BJ (cell line): ENCODE results near the gene FOXN3. TPM values are rescaled to one million over a fixed set of nuclear protein-coding genes. Genes with fewer than 3 reads are reported as not detected.
"Not testable (repeated sequence)": the region's sequence is repeated elsewhere in the genome, so short reads cannot be mapped to it uniquely, and the experiment has no call there.

Experiments
- CTCF ChIA-PET: fragments of 350-600 bp; formaldehyde crosslinking; extraction: SDS; loops from one replicate; lab custom pipeline; 2021; ENCODE audit warnings: antibody characterized with exemption, inconsistent platforms; lab: Yijun Ruan, JAX
- POLR2A ChIA-PET: fragments of 300-600 bp; sonication (Branson Sonifier 250); formaldehyde crosslinking; extraction: SDS; loops from one replicate; lab custom pipeline; 2021; ENCODE audit warnings: antibody characterized with exemption; lab: Charles Lee
- DNase-seq: peaks from one replicate; pipeline ENCODE4 v3.0.0-alpha.2; 2011; ENCODE audit warnings: low read depth
- H3K27me3 ChIP-seq: 2 replicates; pipeline ENCODE4 v1.6.0; 2011; ENCODE audit warnings: low read length; ENCODE audit not compliant: control insufficient read depth, insufficient read depth
- H3K36me3 ChIP-seq: 2 replicates; pipeline ENCODE4 v1.5.1; 2011; ENCODE audit warnings: low read length; ENCODE audit not compliant: control insufficient read depth, insufficient read depth
- H3K4me3 ChIP-seq: 2 replicates; pipeline ENCODE4 v1.5.1; 2011; ENCODE audit warnings: low read depth, mild to moderate bottlenecking, control low read depth, low read length
- polyA plus RNA-seq: library from polyadenylated mRNA; depleted of rRNA; stranded (reverse); fragments of >200 nt; gene quantifications from 2 replicates; pipeline ENCODE4 v1.2.3, GENCODE V29; 2011
- TF ChIP-seq, protein P1 (sequence below): IDR thresholded peaks from 2 replicates; pipeline ENCODE4 v1.5.1; 2011; ENCODE audit warnings: low read depth, mild to moderate bottlenecking, control low read depth, inconsistent platforms, low read length, moderate library complexity; ENCODE audit not compliant: insufficient read depth

FOXN3 gene
- polyA plus RNA-seq, 1 experiment, result 30.2 TPM

DNA sequence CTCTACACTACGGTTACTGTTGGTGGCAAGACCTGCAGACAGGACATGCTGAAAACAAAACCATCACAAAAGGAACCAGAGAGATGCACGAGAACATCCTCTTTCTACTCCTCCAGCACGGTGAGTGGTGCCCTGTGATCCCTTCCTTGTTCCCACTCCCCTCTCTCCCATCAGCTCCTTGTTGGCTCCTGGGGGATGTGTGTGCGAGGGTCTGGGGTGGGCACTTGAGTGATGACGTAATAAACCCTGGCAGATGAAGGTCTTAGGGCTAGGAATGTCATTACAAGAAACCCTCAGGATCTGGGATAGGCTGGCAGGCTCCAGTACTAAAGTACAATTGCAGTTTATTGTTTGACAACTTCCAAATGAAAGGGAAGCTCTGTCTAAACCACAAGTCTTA, 261.5 kb downstream of the FOXN3 start:
- Histone ChIP-seq H3K36me3 (0 out of 2 replicates have a peak, but pooled peaks cover 1% of the 10 kb centered on the region), H3K27me3 (no peaks in the 10 kb centered on the region), H3K4me3 (no peak overlapping the region)
- DNase-seq, result no peak
- ChIA-PET CTCF (no interaction called here), POLR2A (no interaction called here)
- TF ChIP-seq, protein P1, sequence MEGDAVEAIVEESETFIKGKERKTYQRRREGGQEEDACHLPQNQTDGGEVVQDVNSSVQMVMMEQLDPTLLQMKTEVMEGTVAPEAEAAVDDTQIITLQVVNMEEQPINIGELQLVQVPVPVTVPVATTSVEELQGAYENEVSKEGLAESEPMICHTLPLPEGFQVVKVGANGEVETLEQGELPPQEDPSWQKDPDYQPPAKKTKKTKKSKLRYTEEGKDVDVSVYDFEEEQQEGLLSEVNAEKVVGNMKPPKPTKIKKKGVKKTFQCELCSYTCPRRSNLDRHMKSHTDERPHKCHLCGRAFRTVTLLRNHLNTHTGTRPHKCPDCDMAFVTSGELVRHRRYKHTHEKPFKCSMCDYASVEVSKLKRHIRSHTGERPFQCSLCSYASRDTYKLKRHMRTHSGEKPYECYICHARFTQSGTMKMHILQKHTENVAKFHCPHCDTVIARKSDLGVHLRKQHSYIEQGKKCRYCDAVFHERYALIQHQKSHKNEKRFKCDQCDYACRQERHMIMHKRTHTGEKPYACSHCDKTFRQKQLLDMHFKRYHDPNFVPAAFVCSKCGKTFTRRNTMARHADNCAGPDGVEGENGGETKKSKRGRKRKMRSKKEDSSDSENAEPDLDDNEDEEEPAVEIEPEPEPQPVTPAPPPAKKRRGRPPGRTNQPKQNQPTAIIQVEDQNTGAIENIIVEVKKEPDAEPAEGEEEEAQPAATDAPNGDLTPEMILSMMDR, result no peak

DNA sequence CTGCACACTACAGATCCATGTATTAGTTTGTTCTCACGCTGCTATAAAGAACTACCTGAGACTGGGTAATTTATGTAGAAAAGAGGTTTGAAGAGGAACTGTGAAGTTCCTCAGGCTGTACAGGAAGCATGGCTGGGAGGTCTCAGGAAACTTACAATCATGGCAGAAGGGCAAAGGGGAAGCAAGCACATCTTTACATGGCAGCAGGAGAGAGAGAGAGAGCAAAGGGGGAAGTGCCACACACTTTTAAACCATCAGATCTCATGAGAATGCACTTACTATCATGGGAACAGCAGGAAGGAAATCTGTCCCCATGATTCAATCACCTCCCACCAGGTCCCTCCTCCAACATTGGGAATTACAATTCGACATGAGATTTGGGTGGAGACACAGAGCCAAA, 265.3 kb downstream of the FOXN3 start:
- H3K36me3 ChIP-seq, H3K4me3 ChIP-seq, H3K27me3 ChIP-seq, POLR2A ChIA-PET, CTCF ChIA-PET, DNase-seq: not testable (repeated sequence)

DNA sequence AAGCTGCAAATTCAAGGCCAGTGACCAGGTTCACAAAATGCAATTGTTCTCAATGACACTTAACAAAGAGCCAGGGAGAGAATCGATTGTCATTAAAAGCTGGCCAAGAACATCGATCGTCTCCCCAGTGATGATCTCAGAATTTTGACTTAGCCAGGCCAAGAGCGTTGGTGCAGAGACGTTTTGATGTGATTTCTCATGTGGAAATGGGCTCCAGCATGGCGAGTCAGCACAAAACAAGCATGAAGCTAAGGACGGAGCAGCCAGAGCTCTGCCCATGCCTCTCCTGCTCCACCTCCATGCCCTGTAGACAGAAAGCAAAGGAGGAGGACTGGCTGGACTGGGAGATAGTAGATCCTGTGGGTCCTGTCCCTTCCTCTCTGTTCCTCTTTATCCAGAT, 270.8 kb downstream of the FOXN3 start:
- ChIA-PET CTCF (interaction anchor here (0.6 to 1.5 kb wide), 2 partner anchors 100 to 106 kb away, joined by 3 to 4 read pairs; no protein-coding TSS in a partner anchor), POLR2A (no interaction called here)
- DNase-seq, result no peak
- Histone ChIP-seq H3K27me3 (no peaks in the 10 kb centered on the region), H3K36me3 (no peaks in the 10 kb centered on the region), H3K4me3 (no peak overlapping the region)
- TF ChIP-seq, protein P1, result no peak

DNA sequence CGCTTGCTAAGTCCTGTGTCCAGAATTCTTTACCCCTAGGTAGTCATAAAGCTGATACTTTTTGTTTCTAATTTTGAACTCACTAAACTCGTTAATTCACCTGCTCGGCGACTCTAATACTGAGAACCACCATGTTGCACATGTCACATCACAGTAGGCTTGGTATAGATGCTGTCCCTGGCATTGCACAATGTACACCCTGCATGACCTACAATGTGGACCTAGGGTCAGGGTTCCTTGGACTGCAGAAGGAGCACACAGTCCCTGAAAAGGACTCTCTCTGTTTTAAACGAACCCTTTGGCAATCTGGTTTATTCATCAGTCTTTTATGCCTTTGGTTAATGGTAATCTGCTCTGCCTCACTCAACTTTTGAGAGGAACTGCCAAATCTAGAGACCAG, 272.4 kb downstream of the FOXN3 start:
- no peaks in the 10 kb centered on the region for H3K36me3 ChIP-seq
- POLR2A ChIA-PET, result no interaction called here
- no peak for DNase-seq
- TF ChIP-seq, protein P1, result no peak
- CTCF ChIA-PET, result no interaction called here
- H3K4me3 ChIP-seq, result no peak overlapping the region
- H3K27me3 ChIP-seq, result no peaks in the 10 kb centered on the region; the same call in none of the 2 replicates

DNA sequence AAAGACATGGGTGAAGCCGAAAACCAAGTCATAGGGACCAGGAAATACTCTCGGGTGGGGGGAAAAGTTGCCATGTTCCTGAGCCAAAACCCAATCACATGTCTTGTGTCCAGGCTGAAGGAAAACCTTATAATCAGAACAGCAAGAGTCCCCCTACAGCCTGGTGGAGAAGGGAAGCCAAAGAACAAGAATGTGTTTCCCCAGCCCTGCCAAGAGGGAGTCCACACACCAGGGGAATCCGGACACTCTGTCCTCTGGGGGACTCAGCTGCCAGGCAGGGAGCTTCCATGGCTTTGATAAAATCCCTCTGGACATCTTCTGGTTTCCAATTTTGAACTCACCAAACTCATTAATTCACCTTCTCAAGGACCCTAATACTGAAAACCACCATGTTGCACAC, 273.0 kb downstream of the FOXN3 start:
- ChIA-PET CTCF (no interaction called here), POLR2A (no interaction called here)
- no peaks in the 10 kb centered on the region; the same call in none of the 2 replicates for H3K27me3 ChIP-seq
- no peaks in the 10 kb centered on the region for H3K36me3 ChIP-seq
- no peak overlapping the region for H3K4me3 ChIP-seq
- no peak for DNase-seq
- TF ChIP-seq, protein P1, result no peak

DNA sequence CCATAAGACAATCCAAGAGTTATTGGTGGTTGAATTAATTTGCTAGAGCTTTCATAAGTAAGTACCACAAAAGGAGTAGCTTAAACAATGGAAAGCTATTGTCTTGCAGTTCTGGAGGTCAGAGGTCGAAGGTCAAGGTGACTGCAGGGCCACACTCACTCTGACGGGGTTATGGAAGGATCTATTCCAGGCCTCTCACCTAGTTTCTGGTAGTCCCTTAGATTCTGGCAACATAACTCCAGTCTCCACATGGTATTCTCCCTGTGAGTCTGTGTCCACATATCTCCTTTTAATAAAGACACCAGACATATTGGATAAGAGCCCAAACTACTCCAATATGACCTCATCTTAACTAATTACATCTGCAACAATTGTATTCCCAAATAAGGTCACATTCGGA, 273.4 kb downstream of the FOXN3 start:
- Histone ChIP-seq H3K36me3 (no peaks in the 10 kb centered on the region), H3K4me3 (no peak overlapping the region), H3K27me3 (no peaks in the 10 kb centered on the region; the same call in none of the 2 replicates)
- DNase-seq, result no peak
- TF ChIP-seq, protein P1, result no peak
- ChIA-PET CTCF (interaction anchor here (0.7 kb wide), 1 partner anchor 31 kb away, joined by 3 read pairs; no protein-coding TSS in a partner anchor), POLR2A (no interaction called here)
